ENCODE data around the gene PNLDC1.

The PNLDC1 gene, protein sequence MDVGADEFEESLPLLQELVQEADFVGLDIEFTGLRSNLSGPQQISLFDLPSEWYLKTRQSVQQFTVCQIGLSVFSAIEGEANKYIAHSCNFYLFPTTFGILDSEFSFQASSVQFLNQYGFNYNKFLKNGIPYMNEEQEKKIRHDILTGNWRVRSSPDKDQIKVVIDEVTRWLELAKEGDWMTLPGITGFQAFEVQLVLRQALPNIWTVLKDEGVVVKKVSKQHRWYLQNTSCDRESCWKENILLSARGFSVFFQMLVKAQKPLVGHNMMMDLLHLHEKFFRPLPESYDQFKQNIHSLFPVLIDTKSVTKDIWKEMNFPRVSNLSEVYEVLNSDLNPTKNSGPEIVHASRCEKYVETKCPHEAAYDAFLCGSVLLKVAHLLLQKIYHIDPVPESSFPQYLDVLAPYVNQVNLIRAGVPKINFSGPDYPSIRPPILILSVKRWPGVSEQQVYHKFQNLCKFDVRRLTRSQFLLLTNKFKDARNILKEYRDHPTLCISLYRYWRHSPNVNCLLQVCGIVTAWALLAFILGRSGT

GRCh38 chr6:159800141-159800865 lies at the start of gene PNLDC1:
Gene PNLDC1, plus strand, starts transcription at chr6:159800276. Its CDS starts 32 bp downstream, at chr6:159800308.
- no peak for DNase-seq (ENCODE audit: low read depth, low spot score)

DNA sequence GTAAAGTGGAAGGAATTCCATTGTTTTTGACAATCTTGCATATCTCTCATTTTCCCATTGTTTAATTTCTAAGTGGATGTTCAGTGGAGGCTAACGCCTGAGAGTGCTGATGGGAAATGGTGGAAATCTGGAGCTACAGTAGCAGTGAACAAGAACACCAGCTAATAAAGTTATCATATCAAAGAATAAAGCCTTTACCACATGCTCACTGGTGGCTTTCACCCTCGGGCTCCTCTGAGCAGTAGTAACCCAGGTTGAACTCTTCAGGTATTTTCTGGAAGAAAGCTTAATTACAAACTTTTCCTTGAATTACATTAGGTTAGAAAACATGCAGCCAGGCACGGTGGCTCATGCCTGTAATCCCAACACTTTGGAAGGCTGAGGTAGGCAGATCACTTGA lies 48.6 kb upstream of the PNLDC1 start:
- DNase-seq (ENCODE audit: low read depth, low spot score) = no peak

DNA sequence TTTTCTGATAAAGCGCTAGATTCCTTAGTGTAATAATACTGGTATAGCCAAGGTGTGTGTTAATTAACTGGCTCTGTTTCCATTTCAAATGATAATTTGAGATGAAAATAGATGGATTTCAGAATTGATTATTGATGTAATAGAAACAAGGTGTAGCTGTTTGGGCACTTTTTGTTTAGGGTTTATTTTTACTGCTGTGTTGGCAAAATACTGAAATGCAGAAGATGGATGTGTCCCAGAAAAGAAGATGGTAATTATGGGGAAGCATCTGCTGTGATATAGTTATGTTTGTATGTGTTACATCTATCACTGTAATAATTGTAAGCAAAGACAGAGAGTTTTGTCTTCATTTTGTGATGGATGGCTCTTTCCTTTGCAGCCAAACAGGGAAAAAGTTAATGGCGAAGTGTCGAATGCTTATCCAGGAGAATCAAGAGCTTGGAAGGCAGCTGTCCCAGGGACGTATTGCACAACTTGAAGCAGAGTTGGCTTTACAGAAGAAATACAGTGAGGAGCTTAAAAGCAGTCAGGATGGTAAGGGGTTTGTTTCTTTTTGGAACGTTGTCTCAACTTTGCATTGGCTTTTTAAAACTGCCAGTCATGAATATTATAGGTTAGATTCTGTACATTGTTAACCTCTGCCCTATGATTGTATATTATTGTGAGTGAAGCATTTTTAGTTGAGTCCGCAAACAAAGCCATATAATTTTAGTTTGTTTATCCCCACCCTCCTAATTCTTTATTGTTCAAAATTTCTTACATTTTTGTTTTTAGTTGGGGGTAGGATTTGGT lies 46.8 kb upstream of the PNLDC1 start:
- no peak for DNase-seq (ENCODE audit: low read depth, low spot score)

DNA sequence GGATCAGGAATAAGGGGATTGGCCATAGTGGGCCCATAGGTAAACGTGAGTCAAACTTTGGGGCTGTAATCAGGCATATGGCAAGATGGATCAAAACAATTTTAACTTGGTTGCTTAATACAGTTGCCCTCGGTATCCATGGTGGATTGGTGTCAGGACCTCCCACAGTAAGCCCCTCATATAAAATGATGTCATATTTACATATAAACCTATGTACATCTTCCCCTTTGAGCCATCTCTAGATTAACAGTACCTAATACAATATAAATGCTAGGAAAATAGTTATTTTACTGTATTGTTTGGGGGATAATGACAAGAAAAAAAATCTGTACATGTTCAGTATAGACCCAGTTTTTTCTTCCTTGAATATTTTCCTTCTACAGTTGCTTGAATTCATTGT lies 45.7 kb upstream of the PNLDC1 start:
- no peak for DNase-seq (ENCODE audit: low read depth, low spot score)

DNA sequence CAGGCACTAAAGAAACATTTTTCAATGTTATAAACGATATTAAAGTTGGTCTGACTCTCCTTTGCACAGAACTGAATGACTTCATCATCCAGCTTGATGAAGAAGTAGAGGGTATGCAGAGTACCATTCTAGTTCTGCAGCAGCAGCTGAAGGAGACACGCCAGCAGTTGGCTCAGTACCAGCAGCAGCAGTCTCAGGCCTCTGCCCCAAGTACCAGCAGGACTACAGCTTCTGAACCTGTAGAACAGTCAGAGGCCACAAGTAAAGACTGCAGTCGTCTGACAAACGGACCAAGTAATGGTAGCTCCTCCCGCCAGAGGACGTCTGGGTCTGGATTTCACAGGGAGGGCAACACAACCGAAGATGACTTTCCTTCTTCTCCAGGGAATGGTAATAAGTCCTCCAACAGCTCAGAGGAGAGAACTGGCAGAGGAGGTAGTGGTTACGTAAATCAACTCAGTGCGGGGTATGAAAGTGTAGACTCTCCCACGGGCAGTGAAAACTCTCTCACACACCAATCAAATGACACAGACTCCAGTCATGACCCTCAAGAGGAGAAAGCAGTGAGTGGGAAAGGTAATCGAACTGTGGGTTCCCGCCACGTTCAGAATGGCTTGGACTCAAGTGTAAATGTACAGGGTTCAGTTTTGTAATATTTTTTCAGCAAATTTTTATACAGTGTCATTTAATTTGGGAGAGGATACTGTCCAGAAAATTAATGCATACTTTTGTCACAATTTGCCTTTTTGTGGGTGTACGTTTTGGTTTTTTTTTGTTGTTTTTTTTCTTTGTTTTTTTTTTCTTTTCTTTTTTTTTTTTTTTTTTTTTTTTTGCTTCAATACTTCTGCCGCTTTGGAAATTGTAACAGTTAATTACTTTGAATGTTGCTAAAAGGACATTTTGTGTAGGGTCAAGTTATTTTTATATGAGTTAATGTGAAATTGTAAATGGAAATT lies 44.8 kb upstream of the PNLDC1 start:
- no peak for DNase-seq (ENCODE audit: low read depth, low spot score)

GRCh38 chr6:159756508-159756907 lies 43.6 kb upstream of the PNLDC1 start:
- DNase-seq (ENCODE audit: low read depth, low spot score) = no peak

GRCh38 chr6:159758031-159759001 lies 41.8 kb upstream of the PNLDC1 start:
- no peak for DNase-seq (ENCODE audit: low read depth, low spot score)

- no peak for DNase-seq (ENCODE audit: low read depth, low spot score)
Observed at GRCh38 chr6:159759645-159760044, 40.4 kb upstream of the PNLDC1 start.

- peak; percentile 87 for DNase-seq (ENCODE audit: low read depth, low spot score)
Observed at GRCh38 chr6:159760602-159761057, 39.4 kb upstream of the PNLDC1 start.

DNA sequence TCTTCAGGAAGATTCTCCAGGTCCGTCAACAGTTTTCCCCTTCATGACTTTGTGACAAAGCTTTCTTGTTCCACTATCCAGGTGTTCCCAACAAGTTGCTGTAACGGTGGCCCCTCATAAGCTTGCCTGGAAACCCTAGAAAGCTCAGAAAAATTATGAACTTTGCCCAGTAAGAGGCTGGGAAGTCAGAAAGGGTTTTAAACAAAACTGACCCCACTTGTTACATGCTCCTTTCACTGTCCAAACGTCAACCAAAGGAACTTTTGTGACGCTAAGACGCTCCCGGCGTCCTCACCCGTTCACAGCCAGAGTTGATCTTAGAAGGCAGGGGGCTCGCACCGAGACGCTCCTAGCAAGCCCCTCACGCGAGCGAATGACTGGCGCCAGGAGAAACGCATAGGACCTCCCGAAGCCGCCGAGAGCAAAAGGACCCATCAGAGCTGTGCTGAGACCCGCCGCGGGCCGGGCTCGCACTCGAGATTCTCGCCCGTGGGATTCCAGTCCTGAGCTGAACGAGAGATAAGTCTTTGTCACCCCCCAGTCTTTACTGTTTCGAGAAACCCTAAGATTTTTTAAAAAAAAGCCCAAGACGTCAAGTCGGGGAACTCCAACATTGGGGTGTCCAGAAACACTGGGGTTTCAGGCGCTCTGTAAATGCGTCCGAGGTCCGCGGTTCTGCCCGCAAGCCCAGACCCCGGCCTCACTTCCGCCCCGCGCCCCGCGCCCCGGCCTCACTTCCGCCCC lies 38.8 kb upstream of the PNLDC1 start:
- peak; percentile 67 for DNase-seq (ENCODE audit: low read depth, low spot score)

- peak; percentile 98 for DNase-seq (ENCODE audit: low read depth, low spot score)
Observed at GRCh38 chr6:159761873-159762680, 38.0 kb upstream of the PNLDC1 start, which contains the start of gene ACAT2. Gene ACAT2, plus strand, starts transcription at chr6:159762045. Its CDS starts 43 bp downstream, at chr6:159762088.

- DNase-seq (ENCODE audit: low read depth, low spot score) = no peak
Observed at GRCh38 chr6:159762681-159763293, 37.3 kb upstream of the PNLDC1 start.

- DNase-seq (ENCODE audit: low read depth, low spot score) = no peak
Observed at GRCh38 chr6:159766906-159767305, 33.2 kb upstream of the PNLDC1 start.

GRCh38 chr6:159769470-159769869 lies 30.6 kb upstream of the PNLDC1 start:
- DNase-seq (ENCODE audit: low read depth, low spot score) = no peak

GRCh38 chr6:159772196-159772595 lies 27.9 kb upstream of the PNLDC1 start:
- no peak for DNase-seq (ENCODE audit: low read depth, low spot score)

- no peak for DNase-seq (ENCODE audit: low read depth, low spot score)
Observed at GRCh38 chr6:159777240-159777904, 22.7 kb upstream of the PNLDC1 start.

GRCh38 chr6:159778131-159778530 lies 21.9 kb upstream of the PNLDC1 start:
- DNase-seq (ENCODE audit: low read depth, low spot score) = no peak
